ENCODE data around the gene BBX.
"Not testable (repeated sequence)": the region's sequence is repeated elsewhere in the genome, so short reads cannot be mapped to it uniquely, and the experiment has no call there.

The BBX gene

GRCh38 chr3:107810171-107811071 lies 287.7 kb downstream of the BBX start:
- peak; percentile 12 for DNase-seq

GRCh38 chr3:107813026-107813425 lies 290.3 kb downstream of the BBX start:
- no peak for DNase-seq

GRCh38 chr3:107816107-107816506 lies 293.3 kb downstream of the BBX start:
- no peak for DNase-seq

- DNase-seq = no peak
Measured at GRCh38 chr3:107817076-107817475, 294.3 kb downstream of the BBX start.

- DNase-seq = no peak
Measured at GRCh38 chr3:107818025-107818424, 295.3 kb downstream of the BBX start.

- no peak for DNase-seq
Measured at GRCh38 chr3:107819656-107820055, 296.9 kb downstream of the BBX start.

GRCh38 chr3:107822308-107822707 lies 299.5 kb downstream of the BBX start:
- no peak for DNase-seq

- no peak for DNase-seq
Measured at GRCh38 chr3:107824822-107825371, 302.1 kb downstream of the BBX start.

- no peak for DNase-seq
Measured at GRCh38 chr3:107825556-107825955, 302.8 kb downstream of the BBX start.

GRCh38 chr3:107826727-107827126 lies 304.0 kb downstream of the BBX start:
- no peak for DNase-seq

GRCh38 chr3:107829185-107829584 lies 306.4 kb downstream of the BBX start:
- no peak for DNase-seq

GRCh38 chr3:107831590-107831989 lies 308.8 kb downstream of the BBX start:
- DNase-seq = no peak

- no peak for DNase-seq
Measured at GRCh38 chr3:107833043-107833442, 310.3 kb downstream of the BBX start.

- DNase-seq = no peak
Measured at GRCh38 chr3:107833722-107834416, 311.1 kb downstream of the BBX start.

- DNase-seq = not testable (repeated sequence)
Measured at GRCh38 chr3:107835001-107835400, 312.2 kb downstream of the BBX start.

- DNase-seq = no peak
Measured at GRCh38 chr3:107837895-107838612, 315.3 kb downstream of the BBX start.

GRCh38 chr3:107841831-107842230 lies 319.1 kb downstream of the BBX start:
- no peak for DNase-seq

- no peak for DNase-seq
Measured at GRCh38 chr3:107842940-107843339, 320.2 kb downstream of the BBX start.

- DNase-seq = no peak
Measured at GRCh38 chr3:107845380-107846278, 322.9 kb downstream of the BBX start.

- DNase-seq = no peak
Measured at GRCh38 chr3:107846279-107846852, 323.6 kb downstream of the BBX start.

GRCh38 chr3:107847791-107848190 lies 325.0 kb downstream of the BBX start:
- DNase-seq = no peak
